ENCODE results near the gene PLCB1. TPM values are rescaled to one million over a fixed set of nuclear protein-coding genes. Genes with fewer than 3 reads are reported as not detected.

Gene PLCB1
- total and polyA plus RNA-seq, 4 donors = 1.6 to 43.8 (median 6.1) TPM

- DNase-seq (no peak), ATAC-seq (ENCODE audit: insufficient read depth, low FRiP score) (no peak)
- H3K27ac ChIP-seq (ENCODE audit: low read depth in 1 of 2, low read length in 1 of 2) = no peak overlapping the region
- H3K4me1 ChIP-seq (ENCODE audit: control insufficient read depth in 5 of 5, insufficient read depth in 5 of 5, low read length in 5 of 5) = no peaks in the 10 kb centered on the region
- H3K36me3 ChIP-seq (ENCODE audit: control insufficient read depth in 4 of 4, insufficient read depth in 4 of 4, low read length in 4 of 4) = no peaks in the 10 kb centered on the region
- no peak for TF ChIP-seq CTCF (IDR thresholded peaks at IDR 0.05; ENCODE audit: control extremely low read depth, extremely low read depth)
- 36 to 69% methylated on average over 3 of the region's 3 CpGs for WGBS, 2 donors
- no peaks in the 10 kb centered on the region for H3K9me3 ChIP-seq (ENCODE audit: control insufficient read depth in 4 of 4, insufficient read depth in 3 of 4, low read length in 3 of 4)
- no peak overlapping the region for H3K9ac ChIP-seq (ENCODE audit: insufficient read depth in 1 of 2, low read length in 2 of 2)
- no peak overlapping the region for H3K4me3 ChIP-seq
- no peaks in the 10 kb centered on the region for H3K27me3 ChIP-seq (ENCODE audit: control insufficient read depth in 3 of 3, insufficient read depth in 3 of 3, low read length in 2 of 3)
These were observed 198.3 kb downstream of the PLCB1 start for GRCh38 chr20:8330319-8330784.

- H3K36me3 ChIP-seq (ENCODE audit: control insufficient read depth in 4 of 4, insufficient read depth in 4 of 4, low read length in 4 of 4) = no peaks in the 10 kb centered on the region
- no peak overlapping the region for H3K4me3 ChIP-seq
- TF ChIP-seq CTCF (IDR thresholded peaks at IDR 0.05; ENCODE audit: control extremely low read depth, extremely low read depth) = no peak
- no peak overlapping the region for H3K9ac ChIP-seq (ENCODE audit: insufficient read depth in 1 of 2, low read length in 2 of 2)
- H3K9me3 ChIP-seq (ENCODE audit: control insufficient read depth in 4 of 4, insufficient read depth in 3 of 4, low read length in 3 of 4) = no peaks in the 10 kb centered on the region
- no peak overlapping the region for H3K27ac ChIP-seq (ENCODE audit: low read depth in 1 of 2, low read length in 1 of 2)
- DNase-seq (no peak), ATAC-seq (ENCODE audit: insufficient read depth, low FRiP score) (no peak)
- H3K4me1 ChIP-seq (ENCODE audit: control insufficient read depth in 5 of 5, insufficient read depth in 5 of 5, low read length in 5 of 5) = no peaks in the 10 kb centered on the region
- H3K27me3 ChIP-seq (ENCODE audit: control insufficient read depth in 3 of 3, insufficient read depth in 3 of 3, low read length in 2 of 3) = no peaks in the 10 kb centered on the region
- 54 to 72% methylated on average over 3 of the region's 3 CpGs for WGBS, 2 donors
These were observed 199.0 kb downstream of the PLCB1 start for GRCh38 chr20:8330785-8331695.

GRCh38 chr20:8331740-8332412 is 199.8 kb downstream of the PLCB1 start:
- WGBS, 2 donors = 77 to 82% methylated on average over 6 of the region's 6 CpGs
- DNase-seq (no peak), ATAC-seq (ENCODE audit: insufficient read depth, low FRiP score) (peak; percentile 47)
- H3K9ac ChIP-seq (ENCODE audit: insufficient read depth in 1 of 2, low read length in 2 of 2) = no peak overlapping the region
- no peak overlapping the region for H3K27ac ChIP-seq (ENCODE audit: low read depth in 1 of 2, low read length in 1 of 2)
- H3K27me3 ChIP-seq (ENCODE audit: control insufficient read depth in 3 of 3, insufficient read depth in 3 of 3, low read length in 2 of 3) = no peaks in the 10 kb centered on the region
- H3K4me3 ChIP-seq = no peak overlapping the region
- H3K4me1 ChIP-seq (ENCODE audit: control insufficient read depth in 5 of 5, insufficient read depth in 5 of 5, low read length in 5 of 5) = no peaks in the 10 kb centered on the region
- H3K36me3 ChIP-seq (ENCODE audit: control insufficient read depth in 4 of 4, insufficient read depth in 4 of 4, low read length in 4 of 4) = no peaks in the 10 kb centered on the region
- TF ChIP-seq CTCF (IDR thresholded peaks at IDR 0.05; ENCODE audit: control extremely low read depth, extremely low read depth) = no peak
- no peaks in the 10 kb centered on the region for H3K9me3 ChIP-seq (ENCODE audit: control insufficient read depth in 4 of 4, insufficient read depth in 3 of 4, low read length in 3 of 4)
